Stimulated activated CD4-positive, alpha-beta T cell treated with anti-CD3 and anti-CD28 coated beads, Interleukin-2, amount 100 ng/mL, for 24 hours (primary cell): ENCODE data around the gene RPS23.

Experiments
- DNase-seq, 2 donors: peaks; one replicate each; pipeline ENCODE4 v3.0.0-alpha.2; 2020

RPS23 gene

GRCh38 chr5:82277987-82278710 is at the start of gene RPS23:
RPS23 (minus strand) TSS chr5:82278354; CDS start chr5:82278323, 31 bp downstream.
- peak; percentile 87 to 88 for DNase-seq

GRCh38 chr5:82327941-82328340 is 49.8 kb upstream of the RPS23 start:
- no peak for DNase-seq

GRCh38 chr5:82325996-82326395 is 47.8 kb upstream of the RPS23 start:
- no peak for DNase-seq

- no peak for DNase-seq
Measured at GRCh38 chr5:82325155-82325554, 47.0 kb upstream of the RPS23 start.

- DNase-seq = no peak
Measured at GRCh38 chr5:82320966-82321365, 42.8 kb upstream of the RPS23 start.

- no peak for DNase-seq
Measured at GRCh38 chr5:82319651-82320376, 41.7 kb upstream of the RPS23 start.

- no peak for DNase-seq
Measured at GRCh38 chr5:82319192-82319591, 41.0 kb upstream of the RPS23 start.

- no peak for DNase-seq
Measured at GRCh38 chr5:82314964-82315758, 37.0 kb upstream of the RPS23 start.

GRCh38 chr5:82313016-82313415 is 34.9 kb upstream of the RPS23 start:
- DNase-seq = no peak

GRCh38 chr5:82312373-82312856 is 34.3 kb upstream of the RPS23 start:
- peak; percentile 39 to 53 for DNase-seq

GRCh38 chr5:82309091-82309531 is 31.0 kb upstream of the RPS23 start:
- DNase-seq = no peak

GRCh38 chr5:82308416-82308815 is 30.3 kb upstream of the RPS23 start:
- no peak for DNase-seq

GRCh38 chr5:82307451-82307850 is 29.3 kb upstream of the RPS23 start:
- no peak for DNase-seq

- no peak for DNase-seq
Measured at GRCh38 chr5:82306151-82306550, 28.0 kb upstream of the RPS23 start.

GRCh38 chr5:82301190-82301589 is 23.0 kb upstream of the RPS23 start:
- no peak for DNase-seq

- no peak for DNase-seq
Measured at GRCh38 chr5:82298668-82299067, 20.5 kb upstream of the RPS23 start.

GRCh38 chr5:82297711-82298110 is 19.6 kb upstream of the RPS23 start:
- no peak for DNase-seq

- no peak for DNase-seq
Measured at GRCh38 chr5:82296929-82297328, 18.8 kb upstream of the RPS23 start.

- DNase-seq = no peak
Measured at GRCh38 chr5:82295959-82296531, 17.9 kb upstream of the RPS23 start.

GRCh38 chr5:82295144-82295543 is 17.0 kb upstream of the RPS23 start:
- DNase-seq = no peak

- no peak for DNase-seq
Measured at GRCh38 chr5:82291420-82291819, 13.3 kb upstream of the RPS23 start.

- DNase-seq = no peak
Measured at GRCh38 chr5:82290908-82291307, 12.8 kb upstream of the RPS23 start.

- no peak for DNase-seq
Measured at GRCh38 chr5:82290005-82290404, 11.9 kb upstream of the RPS23 start.
